K562 (cell line): ENCODE results near the gene FBP2. TPM values are rescaled to one million over a fixed set of nuclear protein-coding genes. Genes with fewer than 3 reads are reported as not detected.

Source experiments
- ATAC-seq: fragments of 200-7000 bp; cut with Tn5 transposase; 3 replicates; pipeline ENCODE4 v1.9.1; 2020; ENCODE audit warnings: moderate library complexity
- BruUV-seq: library from RNA; stranded (reverse); fragments of 400-500 nt; replicated peaks from 2 replicates; lab custom pipeline; 2021; lab: Mats Ljungman, UMichigan
- CTCF ChIA-PET: fragments of 300-600 bp; formaldehyde crosslinking; extraction: SDS; loops from one replicate; lab custom pipeline; 2021; ENCODE audit warnings: low intra/inter-chr PET ratio; lab: Yijun Ruan, JAX
- POLR2A ChIA-PET: fragments of 300-600, 350-650 bp; sonication (Branson Sonifier 250); formaldehyde crosslinking; extraction: SDS; loops from one replicate; lab custom pipeline; 2021; ENCODE audit warnings: antibody characterized with exemption, inconsistent platforms; lab: Yijun Ruan, JAX
- DNase-seq, 4 experiments: peaks; one replicate each; pipeline versions ENCODE4 v3.0.0 to v3.0.0-alpha.2; 2011 to 2018; ENCODE audit warnings: low spot score in 3 of 4, mixed read lengths in 3 of 4; ENCODE audit errors: extremely low read depth in 1 of 4
- FAIRE-seq: peaks from 2 replicates; lab custom pipeline; 2011; peaks lifted over from hg19 to GRCh38; lab: Jason Lieb, UNC
- H2AFZ ChIP-seq: 2 replicates; pipeline ENCODE4 v1.6.0; 2011; ENCODE audit warnings: low read depth, low read length, control low read depth, inconsistent platforms
- H3K27ac ChIP-seq: fragments of 200-600 bp; 3 replicates; pipeline ENCODE4 v1.8.0; 2011; ENCODE audit warnings: low read depth, mild to moderate bottlenecking, control low read depth, inconsistent platforms, low read length, moderate library complexity, mixed read lengths; ENCODE audit errors: extremely low read depth
- H3K27me3 ChIP-seq, 2 experiments: fragments of 300-600 bp in 1 of 2; 2 replicates in 1 of 2; 3 replicates in 1 of 2; pipeline versions ENCODE4 v1.6.0 to v1.8.0; 2011; ENCODE audit warnings: inconsistent platforms in 2 of 2, low read length in 2 of 2, mild to moderate bottlenecking in 1 of 2, mixed read lengths in 1 of 2, moderate library complexity in 1 of 2; ENCODE audit not compliant: control insufficient read depth in 2 of 2, insufficient read depth in 2 of 2
- H3K36me3 ChIP-seq: fragments of 300-600 bp; 3 replicates; pipeline ENCODE4 v1.8.0; 2011; ENCODE audit warnings: mild to moderate bottlenecking, low read length, inconsistent platforms; ENCODE audit not compliant: control insufficient read depth, insufficient read depth
- H3K4me1 ChIP-seq, 2 experiments: fragments of 200-600 bp in 1 of 2; replicated peaks in 1 of 2; 2 replicates in 1 of 2; 3 replicates in 1 of 2; pipeline versions ENCODE4 v1.5.1 to v1.8.0; 2011; ENCODE audit warnings: inconsistent platforms in 2 of 2, low read length in 2 of 2, mild to moderate bottlenecking in 1 of 2, mixed read lengths in 1 of 2, moderate library complexity in 1 of 2; ENCODE audit not compliant: control insufficient read depth in 2 of 2, insufficient read depth in 2 of 2
- H3K4me2 ChIP-seq: 2 replicates; pipeline ENCODE4 v1.6.1; 2011; ENCODE audit warnings: low read length, control low read depth, inconsistent platforms, mixed read lengths; ENCODE audit not compliant: insufficient read depth
- H3K4me3 ChIP-seq: fragments of 200-600 bp; sonication (generic), shearing (Covaris generic); 2 replicates; pipeline ENCODE4 v1.5.1; 2016; ENCODE audit warnings: control low read depth, inconsistent platforms
- H3K79me2 ChIP-seq: fragments of 200-600 bp; 3 replicates; pipeline ENCODE4 v1.8.0; 2011; ENCODE audit warnings: low read length, inconsistent platforms; ENCODE audit not compliant: control insufficient read depth, insufficient read depth
- H3K9ac ChIP-seq, 2 experiments: 2 replicates each; pipeline versions ENCODE4 v1.6.0 to v1.6.1; 2011; ENCODE audit warnings: low read depth in 2 of 2, low read length in 2 of 2, control low read depth in 1 of 2, inconsistent platforms in 1 of 2, mild to moderate bottlenecking in 1 of 2, mixed read lengths in 1 of 2; ENCODE audit not compliant: insufficient read depth in 1 of 2
- H3K9me1 ChIP-seq: one replicate; pipeline ENCODE4 v1.6.0; 2011; ENCODE audit warnings: inconsistent platforms, mild to moderate bottlenecking, low read length, moderate library complexity; ENCODE audit not compliant: control insufficient read depth, insufficient read depth
- H3K9me3 ChIP-seq: replicated peaks from 2 replicates; pipeline ENCODE4 v1.5.1; 2011; ENCODE audit warnings: low read depth, low read length, inconsistent platforms; ENCODE audit not compliant: control insufficient read depth, insufficient read depth
- H4K20me1 ChIP-seq: replicated peaks from 2 replicates; pipeline ENCODE4 v1.6.1; 2011; ENCODE audit warnings: low read length, inconsistent platforms, mixed read lengths; ENCODE audit not compliant: control insufficient read depth, insufficient read depth
- SMARCC2 ChIP-seq: fragments of 450-650 bp; IDR thresholded peaks from 2 replicates; pipeline ENCODE4 v1.6.1; 2017; ENCODE audit warnings: antibody characterized with exemption, moderate library complexity, mild to moderate bottlenecking, low read depth
- SUPT5H ChIP-seq: fragments of 450-650 bp; IDR thresholded peaks from 2 replicates; pipeline ENCODE4 v1.6.1; 2016
- ZBTB11 ChIP-seq, 3 experiments: fragments of 200-800 bp in 1 of 3; fragments of 250-450 bp in 1 of 3; fragments of 450-650 bp in 1 of 3; sonication (Bioruptor Pico) in 1 of 3; sonication (Bioruptor generic) in 1 of 3; formaldehyde crosslinking in 1 of 3; IDR thresholded peaks; 2 replicates each; pipeline versions ENCODE4 v1.6.1 to v1.8.0; 2016 to 2022; ENCODE audit warnings: mild to moderate bottlenecking in 2 of 3, missing genetic modification characterization in 2 of 3, missing compliant biosample characterization in 1 of 3, moderate library complexity in 1 of 3
- WGBS: fragments of 100-300 bp; shearing (Covaris generic); methylation state at CpG from one replicate; pipeline ENCODE4 v1.1.6; 2016; ENCODE audit warnings: low coverage, mixed read lengths; ENCODE audit not compliant: insufficient coverage; ENCODE audit errors: missing lambda C conversion rate; 5-methylcytosine and 5-hydroxymethylcytosine counted together
- in situ Hi-C: fragments of 300-500 bp; cut with MboI; formaldehyde crosslinking; loops from 4 replicates; pipeline ENCODE4 v1.15.0; 2018; ENCODE audit warnings: inconsistent platforms, mixed read lengths
- intact Hi-C: fragments of 100-400 bp; cut with micrococcal nuclease; formaldehyde crosslinking; loops from 2 replicates; pipeline ENCODE4 v1.14.2; 2022
- polyA plus RNA-seq, 8 experiments: library from polyadenylated mRNA; depleted of rRNA in 4 of 8; stranded (reverse) in 5 of 8; unstranded in 3 of 8; fragments of >200 nt; fragmentation: Nextera tagmentation in 2 of 8; fragmentation: Illumina TruSeq in 1 of 8; extraction: Ambion mirVana in 2 of 8; extraction: Trizol in 1 of 8; gene quantifications; 2 replicates each; pipeline versions ENCODE4 v1.2.1 to v1.2.3, GENCODE V29; 2011 to 2014; ENCODE audit warnings: inconsistent platforms in 1 of 8, missing spikeins in 1 of 8
- total RNA-seq, 7 experiments: library from RNA; depleted of rRNA in 6 of 7; stranded (reverse); fragments of >200 nt in 6 of 7; fragmentation: Illumina TruSeq in 2 of 7; extraction: Trizol in 2 of 7; gene quantifications; 2 replicates each; pipeline versions ENCODE4 v1.2.1 to v1.2.3, GENCODE V29; 2011 to 2021; ENCODE audit warnings: low replicate concordance in 1 of 7

Gene FBP2
- total and polyA plus RNA-seq, 9 of the 15 experiments (the other 6 are each of a cell fraction or from before 2014, with no cell fraction given): 0.06 TPM; not detected in 7

- ChIA-PET CTCF (no interaction called here), POLR2A (interaction anchor here (1.0 kb wide), 1 partner anchor 19 kb away, joined by 3 read pairs; no protein-coding TSS in a partner anchor)
- H3K27ac ChIP-seq: no peak within 1 kb of the TSS
Measured at GRCh38 chr9:94639061-94639998, 45.7 kb upstream of the FBP2 start, which contains the start of gene FBP1. Gene FBP1, minus strand, starts transcription at chr9:94639518. Its CDS starts 208 bp downstream, at chr9:94639310.

More at GRCh38 chr9:94639061-94639998, 45.7 kb upstream of the FBP2 start, which contains the start of gene FBP1:
- peaks cover 54 to 79% of the 10 kb centered on the region in 2 experiments for H3K27me3 ChIP-seq
- H3K36me3 ChIP-seq: no peaks in the 10 kb centered on the region
- in situ Hi-C loops (no loop called here), intact Hi-C loops (no loop called here)
- FAIRE-seq: no peak
- no peaks in the 10 kb centered on the region for H3K79me2 ChIP-seq
- 33% methylated on average over 26 of the region's 79 CpGs for WGBS
- peaks cover 0 to 13% of the 10 kb centered on the region in 2 experiments; a peak in 2 of 5 replicates for H3K4me1 ChIP-seq
- H3K9me1 ChIP-seq: no peaks in the 10 kb centered on the region
- no peaks in the 10 kb centered on the region for H3K9me3 ChIP-seq
- 0 out of 4 replicates have a peak within 1 kb of the TSS, but pooled peaks of 1 of the 2 experiments have one; percentile 9 for H3K9ac ChIP-seq
- no peak within 1 kb of the TSS for H3K4me2 ChIP-seq
- H2AFZ ChIP-seq: no peak within 1 kb of the TSS
- TF ChIP-seq ZBTB11 (CRISPR knock-in tag; IDR thresholded peaks at IDR 0.05): peak in 1 of 3 experiments; percentile 58; a peak in 1 of 6 replicates
- TF ChIP-seq SMARCC2: no peak
- no peak for TF ChIP-seq SUPT5H
- ATAC-seq: peak; percentile 49
- peak in 2 of 4 experiments; percentile 55 to 61 for DNase-seq
- H3K4me3 ChIP-seq: no peak within 1 kb of the TSS
- no peaks in the 10 kb centered on the region; the same call in none of the 2 replicates for H4K20me1 ChIP-seq
- no TSS peak for BruUV-seq
